GM18907 (cell line): ENCODE results near the gene THAP2.
"Not testable (repeated sequence)": the region's sequence is repeated elsewhere in the genome, so short reads cannot be mapped to it uniquely, and the experiment has no call there.

Source experiments
- ATAC-seq: cut with Tn5 transposase; IDR thresholded peaks from one replicate; pipeline ENCODE4 v1.9.1; 2021; ENCODE audit warnings: mild to moderate bottlenecking, moderate library complexity; ENCODE audit not compliant: unreplicated experiment

THAP2 gene

DNA sequence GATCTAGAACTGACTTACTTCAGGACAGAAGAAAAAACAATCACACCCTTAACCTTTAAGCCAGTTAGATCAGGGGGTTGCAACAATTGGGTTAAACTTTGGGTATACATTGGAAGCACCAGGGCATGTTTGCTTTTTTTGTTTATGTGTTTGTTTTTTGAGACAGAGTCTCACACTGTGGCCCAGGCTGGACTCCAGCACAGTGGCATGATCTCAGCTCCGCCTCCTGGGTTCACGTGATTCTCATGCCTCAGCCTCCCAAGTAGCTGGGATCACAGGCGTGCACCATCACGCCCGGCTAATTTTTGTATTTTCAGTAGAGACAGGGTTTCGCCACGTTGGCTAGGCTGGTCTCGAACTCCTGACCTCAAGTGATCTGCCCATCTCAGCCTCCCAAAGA, 38.1 kb downstream of the THAP2 start:
- ATAC-seq = not testable (repeated sequence)

DNA sequence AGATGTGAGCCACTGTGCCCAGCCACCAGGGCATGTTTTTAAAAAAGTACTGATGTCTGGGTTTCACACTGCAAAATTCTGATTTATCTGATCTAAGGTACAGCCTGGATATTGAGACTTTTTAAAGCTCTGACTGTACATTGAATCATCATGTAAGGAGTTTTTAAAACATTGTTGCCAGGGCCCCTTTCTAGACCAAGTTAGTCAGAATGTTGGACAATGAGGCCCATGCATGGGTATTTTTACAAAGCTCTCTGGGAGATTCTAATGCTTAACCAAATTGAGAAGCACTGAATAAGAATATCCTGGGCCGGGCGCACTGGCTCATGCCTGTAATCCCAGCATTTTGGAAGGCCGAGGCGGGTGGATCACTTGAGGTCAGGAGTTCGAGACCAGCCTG, 38.5 kb downstream of the THAP2 start:
- ATAC-seq = no peak

DNA sequence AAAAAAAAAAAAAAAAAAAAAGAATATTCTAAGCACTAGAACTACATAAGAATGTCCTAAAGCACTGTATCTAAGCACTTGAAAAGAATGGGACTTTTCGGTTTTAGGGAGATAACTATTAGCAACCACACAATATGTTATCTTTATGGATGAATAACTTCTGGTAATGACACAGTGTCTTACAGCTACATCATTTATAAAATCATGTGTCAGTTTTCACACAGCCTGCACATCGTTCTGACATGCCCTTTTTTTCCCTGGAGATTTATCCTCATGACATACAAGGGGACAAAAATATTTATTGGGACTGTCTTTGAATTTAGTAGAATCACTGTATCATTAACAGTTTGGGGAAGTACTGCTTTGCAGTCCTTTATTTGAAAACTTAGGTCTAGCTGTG, 39.1 kb downstream of the THAP2 start:
- ATAC-seq = no peak

DNA sequence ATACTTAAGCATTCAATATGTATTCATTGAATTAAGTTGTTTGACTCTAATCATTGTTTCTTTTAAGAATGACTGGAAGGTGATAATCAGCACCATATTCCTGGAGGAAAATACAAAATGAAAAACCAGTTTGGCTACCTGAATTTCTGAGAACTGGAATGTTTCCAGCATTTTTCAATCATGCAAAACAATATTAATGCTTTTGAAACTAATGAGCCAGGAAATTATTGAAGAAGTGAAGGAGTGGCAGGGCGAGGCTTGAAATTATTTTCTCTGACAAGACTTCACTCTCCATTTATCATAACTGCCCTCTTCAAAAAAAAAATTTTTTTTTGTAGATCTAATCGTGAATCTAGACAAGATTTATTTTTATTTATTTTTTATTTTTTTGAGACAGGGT, 40.8 kb downstream of the THAP2 start:
- no peak for ATAC-seq

DNA sequence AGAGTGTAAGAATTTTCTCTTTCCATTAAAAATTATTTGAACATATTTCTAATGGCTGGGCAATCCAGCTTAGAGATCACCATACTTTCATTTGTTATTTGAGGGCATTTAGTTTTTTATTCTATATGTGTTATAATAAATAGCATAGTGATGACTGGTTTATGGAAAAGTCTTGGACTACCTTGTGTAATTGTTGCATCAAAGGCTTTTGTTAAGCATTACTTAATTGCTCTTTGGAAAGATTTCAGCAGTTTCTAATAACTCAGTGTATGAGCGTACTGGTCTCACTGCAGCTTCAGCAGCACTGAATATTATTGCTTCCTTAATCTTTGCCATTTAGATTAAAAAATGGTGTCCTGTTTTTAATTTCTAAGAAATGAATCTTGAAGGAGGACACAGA, 44.6 kb downstream of the THAP2 start:
- no peak for ATAC-seq

DNA sequence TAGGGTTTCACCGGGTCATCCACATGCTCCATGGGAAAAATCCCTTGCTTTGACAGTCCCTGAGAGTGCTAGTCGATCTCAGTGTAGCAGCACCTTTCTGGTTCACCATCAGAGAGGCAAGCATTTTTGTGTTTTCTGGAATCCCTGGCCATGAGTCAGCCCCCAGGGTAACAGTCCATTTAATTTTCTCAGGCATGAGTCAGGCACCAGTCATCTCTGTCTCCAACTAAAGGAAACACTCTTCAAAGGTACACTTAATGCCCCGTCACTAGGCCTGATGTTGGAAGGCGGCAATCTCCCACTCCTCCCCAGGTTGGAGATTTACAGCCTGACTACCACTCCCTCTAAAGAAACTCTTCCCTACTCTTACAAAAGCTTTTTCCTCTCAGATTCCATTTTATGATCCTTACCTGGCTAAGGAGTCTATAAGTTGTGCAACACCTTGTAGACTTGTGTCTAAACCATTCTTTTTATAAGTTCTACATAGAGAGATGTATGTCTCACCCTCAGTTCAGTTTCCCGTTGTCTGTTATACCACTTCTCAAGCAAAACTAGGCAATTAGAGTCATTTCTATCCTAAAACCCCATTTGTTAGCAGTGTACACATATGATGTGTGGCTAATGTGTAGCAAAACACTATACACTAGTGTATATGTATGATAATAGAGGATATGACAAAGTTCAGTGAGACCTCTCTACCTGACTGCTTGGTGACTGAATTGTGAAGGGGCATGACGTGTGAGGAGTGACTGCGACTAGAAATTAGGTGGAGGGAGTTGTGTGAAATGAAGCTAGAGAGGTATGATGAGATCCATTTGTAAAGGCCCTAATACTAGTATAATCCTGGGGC, 46.4 kb downstream of the THAP2 start:
- no peak for ATAC-seq

DNA sequence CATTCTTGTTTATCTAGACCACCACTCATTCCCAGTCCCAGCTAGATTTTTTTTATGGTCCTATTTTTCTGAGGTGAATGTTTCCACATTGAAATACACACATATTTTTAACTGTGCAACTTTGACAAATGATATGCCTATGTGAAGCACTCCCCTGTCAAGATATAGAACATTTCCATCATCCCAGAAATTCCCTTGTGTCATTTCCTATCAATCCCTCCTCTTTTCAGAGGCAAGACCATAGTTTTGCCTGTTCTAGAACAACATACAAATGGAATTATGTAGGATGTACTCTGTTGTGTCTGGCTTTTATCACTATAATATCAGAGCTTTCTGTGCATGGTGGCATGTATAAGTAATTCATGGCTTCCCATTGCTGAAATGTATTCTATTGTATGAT, 54.5 kb downstream of the THAP2 start:
- no peak for ATAC-seq

DNA sequence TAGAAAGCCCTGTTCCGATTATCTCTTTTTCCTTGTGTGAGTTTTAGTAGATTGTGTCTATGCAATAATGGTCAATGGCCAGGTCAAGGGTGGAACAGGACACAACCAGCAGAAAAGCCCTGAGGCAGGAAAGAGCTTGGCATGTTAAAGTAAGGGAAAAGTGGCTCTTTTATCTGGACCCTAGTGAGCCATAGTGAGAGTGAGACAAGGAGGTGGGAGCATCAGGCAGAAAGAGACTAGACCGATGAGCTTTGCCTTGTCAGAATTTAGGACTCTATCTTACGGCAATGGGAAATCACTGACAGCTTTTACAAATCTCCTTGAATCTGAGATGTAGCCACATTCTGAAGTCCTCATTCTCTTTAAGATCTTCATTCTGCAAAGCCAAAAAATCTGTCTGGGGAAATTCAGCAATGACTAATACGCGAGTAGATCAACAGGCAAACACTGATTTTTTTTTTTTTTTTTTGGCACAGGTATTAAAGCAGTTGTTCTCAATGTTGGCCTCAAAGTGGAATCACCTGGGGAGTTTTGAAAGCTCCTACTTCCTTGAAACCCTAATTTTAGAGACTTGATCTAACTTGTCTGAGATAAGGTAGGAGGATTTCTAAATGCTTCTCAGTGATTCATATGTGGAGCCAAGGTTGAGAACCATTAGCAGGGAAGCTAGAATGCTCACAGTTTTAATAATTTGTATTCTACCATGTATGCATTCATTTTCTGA, 55.7 kb downstream of the THAP2 start:
- ATAC-seq = no peak

DNA sequence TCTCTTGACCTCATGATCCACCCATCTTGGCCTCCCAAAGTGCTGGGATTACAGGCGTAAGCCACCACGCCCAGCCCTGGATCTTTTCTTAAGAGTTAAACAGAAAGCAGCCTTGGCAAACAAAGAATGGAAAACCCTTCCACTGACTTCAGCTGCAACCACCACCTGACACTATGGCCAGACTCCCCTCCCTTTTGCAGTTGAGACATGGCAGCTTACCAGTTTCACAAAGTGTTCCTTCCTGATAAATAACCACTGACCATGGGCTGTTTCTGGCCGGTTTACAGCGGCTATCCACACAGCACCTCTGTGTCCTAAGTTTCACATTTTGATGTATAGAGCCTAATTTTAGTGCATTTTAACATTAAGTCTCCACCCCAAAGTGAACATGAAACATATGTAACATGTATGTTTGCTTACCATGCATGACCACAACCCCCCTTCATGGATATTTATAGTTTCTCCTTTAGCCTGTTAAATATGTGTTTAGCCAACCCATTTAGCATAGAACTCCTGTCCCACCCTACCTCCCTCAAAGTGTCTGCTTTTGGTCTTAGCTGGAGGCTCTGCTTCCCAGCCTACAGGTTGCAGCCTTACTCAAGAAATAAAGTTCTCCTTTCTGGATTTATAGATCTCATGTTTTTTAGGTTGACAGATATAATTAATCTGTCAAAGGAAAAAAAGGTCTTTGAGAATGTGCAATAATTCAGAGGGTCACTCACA, 57.8 kb downstream of the THAP2 start:
- no peak for ATAC-seq

DNA sequence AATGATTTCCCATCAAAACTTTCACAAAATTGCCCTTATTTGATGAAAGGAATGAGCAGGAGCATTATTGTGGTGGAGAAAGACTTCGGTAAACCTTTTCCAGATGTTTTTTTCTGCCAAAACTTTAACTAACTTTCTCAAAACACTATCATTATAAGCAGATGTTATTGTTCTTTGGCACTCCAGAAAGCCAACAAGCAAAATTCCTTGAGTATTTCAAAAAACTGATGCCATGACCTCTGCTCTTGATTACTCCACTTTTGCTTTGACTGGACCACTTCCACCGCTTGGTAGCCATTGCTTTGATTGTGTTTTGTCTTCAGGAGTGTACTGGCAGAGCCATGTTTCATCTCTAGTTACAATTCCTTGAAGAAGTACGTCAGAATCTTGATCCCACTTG, 60.9 kb downstream of the THAP2 start:
- ATAC-seq = no peak

DNA sequence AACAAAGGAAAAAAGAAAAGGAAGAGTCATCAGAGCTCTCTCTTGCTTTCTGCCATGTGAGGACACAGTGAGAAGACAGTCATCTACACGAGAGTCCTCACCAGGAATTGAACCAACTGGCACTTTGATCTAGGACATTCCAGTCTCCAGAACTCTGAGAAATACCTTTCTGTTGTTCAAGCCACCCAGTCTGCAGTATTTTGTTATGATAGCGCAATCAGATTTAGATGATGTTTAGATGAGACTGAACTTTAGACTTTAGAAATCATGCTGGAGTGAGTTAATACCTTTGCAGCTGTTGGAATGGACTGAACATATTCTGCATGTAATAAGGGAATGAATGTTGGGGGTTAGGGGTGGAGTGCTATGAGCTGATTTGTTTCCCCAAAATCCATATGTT, 62.4 kb downstream of the THAP2 start:
- no peak for ATAC-seq

DNA sequence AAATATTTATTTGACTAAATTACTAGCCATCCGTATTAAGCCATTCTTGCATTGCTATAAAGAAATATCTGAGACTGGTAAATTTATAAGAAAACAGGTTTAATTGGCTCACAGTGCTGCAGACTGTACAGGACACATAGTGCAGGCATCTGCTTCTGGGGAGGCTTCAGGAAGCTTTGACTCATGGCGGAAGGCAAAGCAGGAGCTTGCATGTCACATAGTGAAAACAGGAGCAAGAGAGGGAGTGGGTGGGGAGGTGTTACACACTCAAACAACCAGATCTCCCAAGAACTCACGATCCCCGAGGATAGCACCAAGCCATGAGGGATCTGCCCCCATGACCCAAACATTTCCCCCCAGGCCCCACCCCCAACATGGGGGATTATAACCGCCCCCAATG, 63.9 kb downstream of the THAP2 start:
- ATAC-seq = no peak
